ENCODE measurements around the gene BTLA. TPM values are rescaled to one million over a fixed set of nuclear protein-coding genes. Genes with fewer than 3 reads are reported as not detected.

The BTLA gene
- total and polyA plus RNA-seq, 2 experiments from 2014 or later, result not detected

DNA sequence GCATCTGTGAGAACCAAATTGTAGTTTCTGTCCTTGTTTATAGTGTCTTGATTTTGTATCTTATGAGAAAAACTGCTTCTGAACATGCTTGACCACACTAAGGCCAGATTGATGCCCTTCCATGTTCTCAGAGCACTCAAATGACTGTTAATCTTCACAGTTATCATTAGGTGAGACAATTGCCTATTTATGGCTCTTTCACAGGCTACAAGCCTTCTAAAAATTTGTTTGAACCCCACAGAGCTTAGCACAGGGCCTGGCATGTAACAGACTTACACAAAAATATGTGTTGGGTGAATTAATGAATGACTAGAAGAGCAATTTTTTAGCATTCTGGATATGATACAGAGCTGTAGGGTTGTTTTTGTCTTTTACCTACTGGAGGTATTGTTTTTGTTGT is 43.1 kb downstream of the BTLA start:
- Histone ChIP-seq H3K4me3 (no peak overlapping the region), H2AFZ (no peak overlapping the region), H3K79me2 (no peaks in the 10 kb centered on the region), H3K9me2 (replicated peaks; ENCODE audit: insufficient read depth) (no peaks in the 10 kb centered on the region), H3K9me3 (ENCODE audit: low read depth) (no peaks in the 10 kb centered on the region), H3K36me3 (replicated peaks; ENCODE audit: insufficient read depth, low read depth) (no peaks in the 10 kb centered on the region), H3K4me1 (ENCODE audit: insufficient read depth) (no peaks in the 10 kb centered on the region), H3K27ac (no peak overlapping the region), H4K20me1 (ENCODE audit: insufficient read depth, poor library complexity, severe bottlenecking) (no peaks in the 10 kb centered on the region), H3K4me2 (no peak overlapping the region), H3K27me3 (no peaks in the 10 kb centered on the region)
- no peak for DNase-seq (ENCODE audit: low spot score)
- TF ChIP-seq EZH2phosphoT487 (IDR thresholded peaks at IDR 0.05; ENCODE audit: low read depth, severe bottlenecking, unreplicated experiment), result no peak

DNA sequence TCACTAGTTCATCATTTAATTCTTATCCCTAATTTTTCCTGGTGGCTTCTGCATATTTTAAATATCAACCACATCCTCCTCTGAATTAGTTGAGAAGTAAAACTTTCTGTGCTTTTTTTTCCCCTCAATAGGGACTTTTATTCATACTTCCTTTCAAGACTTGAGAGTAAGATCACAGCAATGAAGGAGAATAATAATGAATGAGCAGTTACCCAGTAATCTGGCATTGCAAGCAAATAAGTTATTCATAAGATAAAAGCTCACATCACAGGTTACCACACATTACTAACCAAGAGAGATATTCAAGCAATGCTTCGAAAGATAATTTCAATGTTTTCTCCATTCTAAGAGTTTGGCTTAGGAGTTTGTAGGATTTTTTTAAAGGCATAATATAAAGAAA is 50.3 kb downstream of the BTLA start:
- Histone ChIP-seq H3K9me3 (ENCODE audit: low read depth) (no peaks in the 10 kb centered on the region), H3K27me3 (no peaks in the 10 kb centered on the region), H2AFZ (no peak overlapping the region), H3K4me1 (ENCODE audit: insufficient read depth) (no peaks in the 10 kb centered on the region), H3K4me3 (no peak overlapping the region), H3K9me2 (replicated peaks; ENCODE audit: insufficient read depth) (no peaks in the 10 kb centered on the region), H4K20me1 (ENCODE audit: insufficient read depth, poor library complexity, severe bottlenecking) (no peaks in the 10 kb centered on the region), H3K4me2 (no peak overlapping the region), H3K27ac (no peak overlapping the region), H3K79me2 (no peaks in the 10 kb centered on the region), H3K36me3 (replicated peaks; ENCODE audit: insufficient read depth, low read depth) (no peaks in the 10 kb centered on the region)
- 89% methylated on average over 1 of the region's 1 CpG for WGBS (ENCODE audit: low lambda C conversion rate, missing lambda C conversion rate)
- TF ChIP-seq, protein P1, sequence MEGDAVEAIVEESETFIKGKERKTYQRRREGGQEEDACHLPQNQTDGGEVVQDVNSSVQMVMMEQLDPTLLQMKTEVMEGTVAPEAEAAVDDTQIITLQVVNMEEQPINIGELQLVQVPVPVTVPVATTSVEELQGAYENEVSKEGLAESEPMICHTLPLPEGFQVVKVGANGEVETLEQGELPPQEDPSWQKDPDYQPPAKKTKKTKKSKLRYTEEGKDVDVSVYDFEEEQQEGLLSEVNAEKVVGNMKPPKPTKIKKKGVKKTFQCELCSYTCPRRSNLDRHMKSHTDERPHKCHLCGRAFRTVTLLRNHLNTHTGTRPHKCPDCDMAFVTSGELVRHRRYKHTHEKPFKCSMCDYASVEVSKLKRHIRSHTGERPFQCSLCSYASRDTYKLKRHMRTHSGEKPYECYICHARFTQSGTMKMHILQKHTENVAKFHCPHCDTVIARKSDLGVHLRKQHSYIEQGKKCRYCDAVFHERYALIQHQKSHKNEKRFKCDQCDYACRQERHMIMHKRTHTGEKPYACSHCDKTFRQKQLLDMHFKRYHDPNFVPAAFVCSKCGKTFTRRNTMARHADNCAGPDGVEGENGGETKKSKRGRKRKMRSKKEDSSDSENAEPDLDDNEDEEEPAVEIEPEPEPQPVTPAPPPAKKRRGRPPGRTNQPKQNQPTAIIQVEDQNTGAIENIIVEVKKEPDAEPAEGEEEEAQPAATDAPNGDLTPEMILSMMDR (IDR thresholded peaks at IDR 0.05; ENCODE audit: poor library complexity), result no peak
- no peak for TF ChIP-seq EZH2 (IDR thresholded peaks at IDR 0.05; ENCODE audit: borderline replicate concordance)
- no peak for TF ChIP-seq EZH2phosphoT487 (IDR thresholded peaks at IDR 0.05; ENCODE audit: low read depth, severe bottlenecking, unreplicated experiment)
- no peak for DNase-seq (ENCODE audit: low spot score)

DNA sequence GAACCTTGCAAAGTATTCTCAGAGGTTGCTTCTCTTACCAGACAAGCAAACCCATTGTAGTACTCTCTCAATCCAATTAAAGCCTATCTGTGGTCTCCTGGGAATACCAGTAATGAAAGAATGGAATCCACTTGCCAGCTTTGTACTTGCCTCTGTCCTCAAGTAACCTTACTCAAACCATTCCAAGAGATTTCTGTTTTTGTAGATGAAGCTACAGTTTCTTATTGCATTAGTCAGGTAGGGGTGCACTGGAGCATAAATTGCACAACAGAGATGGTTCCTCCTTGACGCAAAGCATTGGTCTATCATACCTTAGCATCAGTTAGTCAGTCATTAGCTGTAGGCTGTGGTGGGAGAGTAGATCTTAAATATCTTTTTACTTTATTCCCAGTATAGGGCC is 52.9 kb downstream of the BTLA start:
- Histone ChIP-seq H3K36me3 (replicated peaks; ENCODE audit: insufficient read depth, low read depth) (no peaks in the 10 kb centered on the region), H3K9me2 (replicated peaks; ENCODE audit: insufficient read depth) (no peaks in the 10 kb centered on the region), H3K4me2 (no peak overlapping the region), H3K79me2 (no peaks in the 10 kb centered on the region), H4K20me1 (ENCODE audit: insufficient read depth, poor library complexity, severe bottlenecking) (no peaks in the 10 kb centered on the region), H3K4me1 (ENCODE audit: insufficient read depth) (no peaks in the 10 kb centered on the region), H3K27ac (no peak overlapping the region), H2AFZ (no peak overlapping the region), H3K27me3 (no peaks in the 10 kb centered on the region), H3K9me3 (ENCODE audit: low read depth) (no peaks in the 10 kb centered on the region), H3K4me3 (no peak overlapping the region)
- TF ChIP-seq EZH2phosphoT487 (IDR thresholded peaks at IDR 0.05; ENCODE audit: low read depth, severe bottlenecking, unreplicated experiment) (no peak), EZH2 (IDR thresholded peaks at IDR 0.05; ENCODE audit: borderline replicate concordance) (no peak)
- TF ChIP-seq, protein P1 (IDR thresholded peaks at IDR 0.05; ENCODE audit: poor library complexity), result no peak
- WGBS (ENCODE audit: low lambda C conversion rate, missing lambda C conversion rate), result 75% methylated on average over 1 of the region's 1 CpG
- DNase-seq (ENCODE audit: low spot score), result no peak

DNA sequence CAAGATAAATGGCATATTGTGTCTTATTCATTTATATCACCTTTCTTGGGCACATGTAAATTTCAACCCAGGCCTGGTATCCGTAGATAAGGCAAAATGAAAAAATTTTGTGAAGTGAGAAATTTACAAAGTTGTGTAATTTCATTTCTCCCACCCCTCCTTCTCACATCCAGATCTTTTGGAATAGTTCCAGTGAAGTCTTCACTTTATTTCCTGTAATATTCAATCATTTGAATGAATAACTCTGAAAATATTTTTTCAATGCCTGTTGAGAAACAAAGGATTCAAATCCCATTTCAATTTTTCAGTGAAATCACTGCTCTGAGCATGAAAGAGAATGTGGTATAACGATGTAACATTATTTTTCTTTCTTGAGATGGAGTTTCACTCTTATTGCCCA is 53.4 kb downstream of the BTLA start:
- Histone ChIP-seq H2AFZ (no peak overlapping the region), H3K9me2 (replicated peaks; ENCODE audit: insufficient read depth) (no peaks in the 10 kb centered on the region), H3K9me3 (ENCODE audit: low read depth) (no peaks in the 10 kb centered on the region), H3K27me3 (no peaks in the 10 kb centered on the region), H4K20me1 (ENCODE audit: insufficient read depth, poor library complexity, severe bottlenecking) (no peaks in the 10 kb centered on the region), H3K36me3 (replicated peaks; ENCODE audit: insufficient read depth, low read depth) (no peaks in the 10 kb centered on the region), H3K79me2 (no peaks in the 10 kb centered on the region), H3K27ac (no peak overlapping the region), H3K4me3 (no peak overlapping the region), H3K4me2 (no peak overlapping the region), H3K4me1 (ENCODE audit: insufficient read depth) (no peaks in the 10 kb centered on the region)
- 86% methylated on average over 2 of the region's 2 CpGs for WGBS (ENCODE audit: low lambda C conversion rate, missing lambda C conversion rate)
- DNase-seq (ENCODE audit: low spot score), result no peak
- no peak for TF ChIP-seq EZH2 (IDR thresholded peaks at IDR 0.05; ENCODE audit: borderline replicate concordance)
- TF ChIP-seq, protein P1 (IDR thresholded peaks at IDR 0.05; ENCODE audit: poor library complexity), result no peak
- no peak for TF ChIP-seq EZH2phosphoT487 (IDR thresholded peaks at IDR 0.05; ENCODE audit: low read depth, severe bottlenecking, unreplicated experiment)
